ENCODE measurements around the gene MAPK7.
"Not testable (repeated sequence)": the region's sequence is repeated elsewhere in the genome, so short reads cannot be mapped to it uniquely, and the experiment has no call there.

Gene MAPK7

DNA sequence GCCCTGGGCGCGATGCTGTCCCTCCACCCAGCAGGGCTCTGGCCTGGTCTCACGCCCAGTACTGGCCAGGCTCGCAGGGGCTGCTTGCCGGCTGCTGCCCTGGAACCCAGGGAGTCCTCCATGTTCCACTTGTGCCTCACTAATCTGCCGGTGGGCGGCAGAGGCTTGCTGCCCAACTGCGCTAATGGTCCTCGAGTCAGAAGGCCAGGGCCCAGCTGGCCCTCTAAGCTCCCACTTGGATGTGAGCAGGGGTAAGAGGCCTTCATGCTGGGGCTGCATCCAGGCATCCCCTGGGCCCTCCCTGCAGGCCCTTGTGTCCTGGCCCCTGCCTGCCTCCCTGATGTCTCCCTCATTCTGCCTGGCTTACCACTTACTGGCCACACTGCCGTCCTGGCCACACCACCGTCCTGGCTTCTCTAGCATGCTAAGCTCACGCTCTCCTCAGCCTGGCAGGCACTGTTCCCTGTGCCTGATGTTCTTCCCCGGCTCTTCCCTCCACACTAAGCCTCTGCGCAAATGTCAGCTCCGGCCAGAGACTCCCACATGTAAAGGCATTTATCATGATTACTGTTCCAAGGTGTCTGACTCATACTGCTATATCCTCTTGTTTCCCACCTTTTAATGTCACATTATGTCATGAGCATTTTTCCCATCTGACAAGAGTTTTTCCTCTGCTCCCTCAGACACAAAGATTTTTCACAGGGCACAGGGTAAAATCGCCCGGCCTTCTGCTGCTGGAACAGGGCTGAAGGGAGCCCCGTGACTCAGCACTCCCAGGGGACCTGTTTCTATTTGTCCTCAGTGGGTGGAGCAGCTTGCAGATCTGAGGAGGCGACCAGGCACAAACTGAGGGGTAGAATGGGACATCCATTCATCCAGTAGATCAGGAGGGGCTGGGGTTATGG lies 31.7 kb upstream of the MAPK7 start:
- H3K4me3 ChIP-seq (replicated peaks in 1 of 2; ENCODE audit: low read depth in 2 of 2, low read length in 2 of 2), result no peak overlapping the region
- peak; percentile 85 to 94 for DNase-seq (ENCODE audit: low read depth in 2 of 2)
- TF ChIP-seq, protein P1, sequence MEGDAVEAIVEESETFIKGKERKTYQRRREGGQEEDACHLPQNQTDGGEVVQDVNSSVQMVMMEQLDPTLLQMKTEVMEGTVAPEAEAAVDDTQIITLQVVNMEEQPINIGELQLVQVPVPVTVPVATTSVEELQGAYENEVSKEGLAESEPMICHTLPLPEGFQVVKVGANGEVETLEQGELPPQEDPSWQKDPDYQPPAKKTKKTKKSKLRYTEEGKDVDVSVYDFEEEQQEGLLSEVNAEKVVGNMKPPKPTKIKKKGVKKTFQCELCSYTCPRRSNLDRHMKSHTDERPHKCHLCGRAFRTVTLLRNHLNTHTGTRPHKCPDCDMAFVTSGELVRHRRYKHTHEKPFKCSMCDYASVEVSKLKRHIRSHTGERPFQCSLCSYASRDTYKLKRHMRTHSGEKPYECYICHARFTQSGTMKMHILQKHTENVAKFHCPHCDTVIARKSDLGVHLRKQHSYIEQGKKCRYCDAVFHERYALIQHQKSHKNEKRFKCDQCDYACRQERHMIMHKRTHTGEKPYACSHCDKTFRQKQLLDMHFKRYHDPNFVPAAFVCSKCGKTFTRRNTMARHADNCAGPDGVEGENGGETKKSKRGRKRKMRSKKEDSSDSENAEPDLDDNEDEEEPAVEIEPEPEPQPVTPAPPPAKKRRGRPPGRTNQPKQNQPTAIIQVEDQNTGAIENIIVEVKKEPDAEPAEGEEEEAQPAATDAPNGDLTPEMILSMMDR (IDR thresholded peaks at IDR 0.05; ENCODE audit: low read depth, low read length), result no peak

DNA sequence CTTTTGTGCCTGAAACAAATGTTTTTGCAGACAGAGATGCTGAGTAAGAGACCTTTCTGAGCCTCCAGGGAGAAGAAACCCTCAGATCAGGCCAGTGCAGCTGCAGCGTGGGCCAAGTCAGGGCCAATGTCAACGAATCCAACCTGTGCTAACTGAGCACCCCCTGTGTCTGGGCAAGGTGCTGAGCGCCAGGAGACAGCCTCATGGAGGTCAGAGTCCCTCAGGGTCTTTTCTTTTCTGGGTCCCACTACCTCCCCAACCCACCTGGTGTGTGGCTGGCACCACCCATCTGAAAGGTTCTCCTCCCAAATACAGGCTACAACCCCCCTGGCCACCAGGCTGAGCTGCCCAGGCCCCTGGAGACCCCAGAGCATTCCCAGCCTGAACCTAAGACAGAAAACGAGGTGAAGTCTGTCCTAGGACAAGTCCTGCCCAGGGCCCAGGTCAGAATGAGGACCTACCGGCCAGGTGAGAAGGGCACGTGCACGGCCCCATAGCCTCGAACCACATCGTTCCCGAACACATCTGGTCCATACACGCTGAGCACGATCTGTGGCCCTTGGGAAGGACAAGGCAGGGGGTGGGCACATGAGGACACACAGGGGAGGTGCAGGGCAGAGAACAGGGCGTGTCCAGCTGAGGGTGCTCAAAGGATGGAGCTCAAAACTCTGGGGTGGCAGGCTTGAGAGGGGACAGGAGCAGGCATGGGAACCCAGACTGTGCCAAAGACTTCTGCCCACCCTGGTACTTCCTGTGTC lies 30.8 kb upstream of the MAPK7 start:
- TF ChIP-seq, protein P1 (IDR thresholded peaks at IDR 0.05; ENCODE audit: low read depth, low read length), result no peak
- no peak overlapping the region for H3K4me3 ChIP-seq (replicated peaks in 1 of 2; ENCODE audit: low read depth in 2 of 2, low read length in 2 of 2)
- DNase-seq (ENCODE audit: low read depth in 2 of 2), result no peak

DNA sequence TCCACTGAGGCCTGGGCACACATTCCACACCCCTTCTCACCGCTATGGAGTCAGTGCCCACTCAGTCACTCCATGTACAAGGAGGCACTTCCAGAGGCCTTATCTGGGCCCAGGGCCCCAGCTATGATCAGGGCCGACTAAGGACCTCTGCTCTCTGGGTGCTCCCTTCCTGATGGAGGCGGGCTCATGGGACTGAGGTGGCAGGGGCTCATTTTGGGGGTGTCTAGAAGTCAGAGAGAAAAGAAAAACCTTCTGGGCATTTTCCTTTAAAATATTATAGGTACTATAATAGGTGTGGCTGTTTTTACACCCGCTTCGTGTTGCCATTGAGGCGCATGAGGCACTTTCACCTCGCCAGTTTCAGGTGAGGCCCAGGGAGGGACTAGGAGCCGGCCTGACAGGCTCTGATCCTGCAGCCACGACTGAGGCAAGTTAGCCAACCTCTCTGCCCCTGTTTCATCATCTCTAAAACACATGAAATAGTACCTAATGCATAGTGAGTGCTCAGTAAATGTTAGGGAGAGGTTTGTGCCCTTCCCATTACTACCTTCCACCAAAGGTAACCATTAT lies 30.1 kb upstream of the MAPK7 start:
- TF ChIP-seq, protein P1 (IDR thresholded peaks at IDR 0.05; ENCODE audit: low read depth, low read length), result no peak
- no peak overlapping the region for H3K4me3 ChIP-seq (replicated peaks in 1 of 2; ENCODE audit: low read depth in 2 of 2, low read length in 2 of 2)
- no peak for DNase-seq (ENCODE audit: low read depth in 2 of 2)

DNA sequence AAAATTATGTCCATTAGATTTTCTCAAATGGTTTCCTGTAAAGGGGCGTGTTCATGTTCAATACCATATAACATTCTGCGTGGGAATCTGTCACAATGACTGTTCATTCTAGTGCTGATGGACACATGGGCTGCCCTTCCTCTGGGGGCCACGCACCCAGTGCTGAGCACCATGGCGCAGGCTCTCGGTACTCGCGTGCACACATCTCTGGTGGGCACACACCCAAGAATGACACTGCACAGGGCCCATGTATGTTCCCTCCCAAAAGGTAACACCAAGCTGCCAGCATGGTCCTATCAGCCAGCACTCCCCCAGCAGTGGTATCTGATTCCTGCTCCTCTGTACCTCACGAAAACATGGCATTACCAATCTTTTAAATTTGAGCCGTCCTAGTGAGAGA lies 29.5 kb upstream of the MAPK7 start:
- no peak for DNase-seq (ENCODE audit: low read depth in 2 of 2)

DNA sequence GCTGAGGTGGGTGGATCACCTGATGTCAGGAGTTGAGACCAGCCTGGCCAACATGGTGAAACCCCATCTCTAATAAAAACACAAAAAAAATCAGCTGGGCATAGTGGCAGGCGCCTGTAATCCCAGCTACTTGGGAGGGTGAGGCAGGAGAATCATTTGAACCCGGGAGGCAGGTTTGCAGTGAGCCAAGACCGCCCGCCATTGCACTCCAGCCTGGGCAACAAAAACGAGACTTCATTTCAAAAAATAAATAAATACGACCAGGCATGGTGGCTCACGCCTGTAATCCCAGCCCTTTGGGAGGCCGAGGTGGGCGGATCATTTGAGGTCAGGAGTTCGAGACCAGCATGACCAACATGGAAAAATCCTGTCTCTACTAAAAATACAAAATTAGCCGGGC lies 24.9 kb upstream of the MAPK7 start:
- not testable (repeated sequence) for H3K4me3 ChIP-seq (replicated peaks in 1 of 2; ENCODE audit: low read depth in 2 of 2, low read length in 2 of 2); DNase-seq (ENCODE audit: low read depth in 2 of 2)

More for the DNA sequence above, 29.5 kb upstream of the MAPK7 start:
- TF ChIP-seq, protein P1 (IDR thresholded peaks at IDR 0.05; ENCODE audit: low read depth, low read length), result no peak
- H3K4me3 ChIP-seq (replicated peaks in 1 of 2; ENCODE audit: low read depth in 2 of 2, low read length in 2 of 2), result no peak overlapping the region

DNA sequence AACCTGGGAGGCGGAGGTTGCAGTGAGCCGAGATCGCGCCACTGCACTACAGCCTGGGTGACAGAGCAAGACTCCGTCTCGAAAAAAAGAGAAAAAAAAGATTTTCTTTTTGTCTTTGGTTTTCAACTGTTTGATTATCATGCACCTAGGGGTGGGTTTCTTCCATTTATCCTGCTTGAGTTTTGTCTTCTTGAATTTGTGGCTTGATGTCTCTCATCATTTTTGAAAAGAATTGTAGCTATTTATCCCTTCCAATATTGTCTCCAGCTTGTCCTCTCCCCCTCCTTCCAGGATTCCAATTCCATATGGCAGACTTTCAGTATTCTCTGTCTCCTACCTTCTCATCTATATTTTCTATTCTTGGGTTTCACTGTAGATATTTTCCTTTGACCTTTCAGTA lies 23.6 kb upstream of the MAPK7 start:
- H3K4me3 ChIP-seq (replicated peaks in 1 of 2; ENCODE audit: low read depth in 2 of 2, low read length in 2 of 2), result no peak overlapping the region
- TF ChIP-seq, protein P1 (IDR thresholded peaks at IDR 0.05; ENCODE audit: low read depth, low read length), result no peak
- DNase-seq (ENCODE audit: low read depth in 2 of 2), result no peak

DNA sequence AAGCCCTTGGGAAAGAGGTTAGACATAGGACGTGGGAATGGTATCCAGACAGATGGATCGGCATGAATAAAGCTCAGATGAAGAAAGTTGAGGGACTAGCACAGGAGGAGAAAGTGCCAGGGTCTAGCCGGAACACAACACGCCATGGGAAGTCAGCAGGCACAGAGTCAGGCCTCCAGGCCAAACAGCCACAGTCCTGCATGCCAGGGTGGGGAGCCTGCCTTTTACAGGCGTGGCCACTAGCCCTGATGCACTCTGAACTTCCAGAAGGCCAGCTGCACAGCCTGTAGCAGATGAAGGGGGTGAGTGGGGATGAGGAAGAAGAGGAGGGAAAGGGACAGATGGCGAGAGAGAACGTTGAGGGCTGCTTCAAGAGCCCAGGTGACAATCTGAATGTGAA lies 20.9 kb upstream of the MAPK7 start:
- no peak for DNase-seq (ENCODE audit: low read depth in 2 of 2)
- H3K4me3 ChIP-seq (replicated peaks in 1 of 2; ENCODE audit: low read depth in 2 of 2, low read length in 2 of 2), result no peak overlapping the region
- TF ChIP-seq, protein P1 (IDR thresholded peaks at IDR 0.05; ENCODE audit: low read depth, low read length), result no peak
